ENCODE measurements around the gene CCDC188. TPM values are rescaled to one million over a fixed set of nuclear protein-coding genes. Genes with fewer than 3 reads are reported as not detected.

Gene CCDC188
- total and polyA plus RNA-seq, 2 of the 13 experiments (the other 11 are each of a cell fraction or from before 2014, with no cell fraction given): not detected

DNA sequence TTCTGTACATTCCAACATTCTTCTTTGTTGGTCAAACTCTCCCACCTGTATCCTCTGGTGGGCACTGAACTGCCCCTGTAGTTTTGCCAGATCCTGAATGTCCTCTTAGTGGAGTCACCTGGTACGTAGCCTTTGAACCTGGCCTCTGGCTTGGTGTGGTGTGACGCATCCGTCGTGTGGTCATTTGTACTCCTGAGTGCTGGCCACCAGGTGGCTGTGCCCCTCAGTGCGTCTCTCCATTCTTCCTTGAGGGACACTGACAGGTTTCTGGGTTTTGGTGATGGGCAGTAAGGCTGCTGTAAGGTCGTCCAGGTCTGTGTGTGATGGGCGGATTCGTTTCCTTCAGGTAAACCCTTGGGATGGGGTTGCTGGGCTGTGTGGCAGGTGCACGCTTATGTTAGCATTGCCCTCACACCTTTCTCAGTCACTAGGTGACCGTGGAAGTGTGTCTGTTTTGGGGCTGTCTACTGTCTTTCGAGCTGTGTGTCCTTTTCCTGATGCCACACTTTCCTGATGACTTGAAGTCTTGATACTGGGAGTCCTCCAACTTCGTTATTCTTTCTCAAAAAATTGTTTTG, 48.6 kb downstream of the CCDC188 start:
- POLR2A ChIA-PET: no interaction called here
- H3K27ac ChIP-seq (ENCODE audit: extremely low read length, insufficient read depth, low read length): no peak overlapping the region
- H3K9me3 ChIP-seq (ENCODE audit: low read length): no peaks in the 10 kb centered on the region
- in situ Hi-C loops (cut with HindIII; ENCODE audit: extremely low pct_ligation_motif_present, low pct_unique_long_range_greater_than_20kb) (no loop called here), intact Hi-C loops (cut with micrococcal nuclease; ENCODE audit: unreplicated experiment) (no loop called here)
- peaks cover 17% of the 10 kb centered on the region for H3K79me2 ChIP-seq (ENCODE audit: insufficient read depth, low read length)
- H3K4me2 ChIP-seq (ENCODE audit: low read depth, low read length): no peak overlapping the region
- peaks cover 8% of the 10 kb centered on the region; the same call in 1 of the 2 replicates for H3K4me1 ChIP-seq (ENCODE audit: insufficient read depth, low read length)
- FAIRE-seq (no peak), ATAC-seq (peak; percentile 83), DNase-seq (ENCODE audit: low spot score) (no peak)
- peaks cover 45 to 88% of the 10 kb centered on the region in 2 experiments for H3K36me3 ChIP-seq (replicated peaks in 1 of 2; ENCODE audit: control insufficient read depth in 1 of 2, insufficient read depth in 2 of 2, low read length in 2 of 2)
- no peaks in the 10 kb centered on the region for H4K20me1 ChIP-seq (ENCODE audit: insufficient read depth, low read length)
- H3K27me3 ChIP-seq (ENCODE audit: control insufficient read depth in 1 of 2, insufficient read depth in 2 of 2, low read length in 2 of 2): no peaks in the 10 kb centered on the region
- 86% methylated on average over 8 of the region's 12 CpGs for WGBS (ENCODE audit: low lambda C conversion rate)
- BruUV-seq (replicated peaks): no TSS peak
- TF ChIP-seq, protein P1, sequence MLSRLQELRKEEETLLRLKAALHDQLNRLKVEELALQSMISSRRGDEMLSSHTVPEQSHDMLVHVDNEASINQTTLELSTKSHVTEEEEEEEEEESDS (CRISPR knock-in tag; IDR thresholded peaks at IDR 0.05; ENCODE audit: borderline replicate concordance): no peak
- TF ChIP-seq ZC3H4 (CRISPR knock-in tag; IDR thresholded peaks at IDR 0.05; ENCODE audit: borderline replicate concordance) (no peak), ZNF331 (CRISPR knock-in tag; IDR thresholded peaks at IDR 0.05) (no peak), RXRB (CRISPR knock-in tag; IDR thresholded peaks at IDR 0.05; ENCODE audit: borderline replicate concordance) (no peak), HNF4A (CRISPR knock-in tag; IDR thresholded peaks at IDR 0.05) (peak; percentile 15; the same call in 1 of the 2 replicates), NKX3-1 (CRISPR knock-in tag; IDR thresholded peaks at IDR 0.05) (no peak), ZNF44 (CRISPR knock-in tag; IDR thresholded peaks at IDR 0.05) (no peak), ZBTB20 (CRISPR knock-in tag; IDR thresholded peaks at IDR 0.05; ENCODE audit: borderline replicate concordance, low read depth) (no peak), KDM6A (CRISPR knock-in tag; IDR thresholded peaks at IDR 0.05; ENCODE audit: low read depth) (no peak), ZBTB38 (CRISPR knock-in tag; IDR thresholded peaks at IDR 0.05) (peak; percentile 66; the same call in 1 of the 2 replicates), ZNF12 (CRISPR knock-in tag; IDR thresholded peaks at IDR 0.05) (no peak), TBL1XR1 (IDR thresholded peaks at IDR 0.05; ENCODE audit: borderline replicate concordance, low read length, partially characterized antibody) (no peak), MAFK (conservative IDR thresholded peaks at IDR 0.05 in 1 of 2, IDR thresholded peaks at IDR 0.05 in 1 of 2; ENCODE audit: low read length in 2 of 2) (no peak)
- TF ChIP-seq, protein P2, sequence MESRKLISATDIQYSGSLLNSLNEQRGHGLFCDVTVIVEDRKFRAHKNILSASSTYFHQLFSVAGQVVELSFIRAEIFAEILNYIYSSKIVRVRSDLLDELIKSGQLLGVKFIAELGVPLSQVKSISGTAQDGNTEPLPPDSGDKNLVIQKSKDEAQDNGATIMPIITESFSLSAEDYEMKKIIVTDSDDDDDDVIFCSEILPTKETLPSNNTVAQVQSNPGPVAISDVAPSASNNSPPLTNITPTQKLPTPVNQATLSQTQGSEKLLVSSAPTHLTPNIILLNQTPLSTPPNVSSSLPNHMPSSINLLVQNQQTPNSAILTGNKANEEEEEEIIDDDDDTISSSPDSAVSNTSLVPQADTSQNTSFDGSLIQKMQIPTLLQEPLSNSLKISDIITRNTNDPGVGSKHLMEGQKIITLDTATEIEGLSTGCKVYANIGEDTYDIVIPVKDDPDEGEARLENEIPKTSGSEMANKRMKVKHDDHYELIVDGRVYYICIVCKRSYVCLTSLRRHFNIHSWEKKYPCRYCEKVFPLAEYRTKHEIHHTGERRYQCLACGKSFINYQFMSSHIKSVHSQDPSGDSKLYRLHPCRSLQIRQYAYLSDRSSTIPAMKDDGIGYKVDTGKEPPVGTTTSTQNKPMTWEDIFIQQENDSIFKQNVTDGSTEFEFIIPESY (CRISPR knock-in tag; IDR thresholded peaks at IDR 0.05): 0 out of 2 replicates have a peak, but pooled peaks have one; percentile 26
- TF ChIP-seq, protein P3, sequence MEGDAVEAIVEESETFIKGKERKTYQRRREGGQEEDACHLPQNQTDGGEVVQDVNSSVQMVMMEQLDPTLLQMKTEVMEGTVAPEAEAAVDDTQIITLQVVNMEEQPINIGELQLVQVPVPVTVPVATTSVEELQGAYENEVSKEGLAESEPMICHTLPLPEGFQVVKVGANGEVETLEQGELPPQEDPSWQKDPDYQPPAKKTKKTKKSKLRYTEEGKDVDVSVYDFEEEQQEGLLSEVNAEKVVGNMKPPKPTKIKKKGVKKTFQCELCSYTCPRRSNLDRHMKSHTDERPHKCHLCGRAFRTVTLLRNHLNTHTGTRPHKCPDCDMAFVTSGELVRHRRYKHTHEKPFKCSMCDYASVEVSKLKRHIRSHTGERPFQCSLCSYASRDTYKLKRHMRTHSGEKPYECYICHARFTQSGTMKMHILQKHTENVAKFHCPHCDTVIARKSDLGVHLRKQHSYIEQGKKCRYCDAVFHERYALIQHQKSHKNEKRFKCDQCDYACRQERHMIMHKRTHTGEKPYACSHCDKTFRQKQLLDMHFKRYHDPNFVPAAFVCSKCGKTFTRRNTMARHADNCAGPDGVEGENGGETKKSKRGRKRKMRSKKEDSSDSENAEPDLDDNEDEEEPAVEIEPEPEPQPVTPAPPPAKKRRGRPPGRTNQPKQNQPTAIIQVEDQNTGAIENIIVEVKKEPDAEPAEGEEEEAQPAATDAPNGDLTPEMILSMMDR (CRISPR knock-in tag; IDR thresholded peaks at IDR 0.05): 0 out of 2 replicates have a peak, but pooled peaks have one; percentile 6
- H2AFZ ChIP-seq (ENCODE audit: low read length): no peak overlapping the region
- H3K9ac ChIP-seq (ENCODE audit: insufficient read depth, low read depth, low read length): no peak overlapping the region
- CTCF ChIA-PET (ENCODE audit: low intra/inter-chr PET ratio, low total read pairs): no interaction called here
- H3K4me3 ChIP-seq (replicated peaks in 1 of 3; ENCODE audit: insufficient read depth in 1 of 3, low read depth in 2 of 3, low read length in 3 of 3): no peak overlapping the region
